IMR-90 (cell line): ENCODE results near the gene CD300LG. TPM values are rescaled to one million over a fixed set of nuclear protein-coding genes. Genes with fewer than 3 reads are reported as not detected.
A peak's percentile ranks its signal among the peaks of the same experiment; 100 is the strongest.

ENCODE experiments used
- ATAC-seq: fragments of 200-7000 bp; cut with Tn5 transposase; 2 replicates; pipeline ENCODE4 v1.9.1; 2020; ENCODE audit warnings: low read depth, mild to moderate bottlenecking, moderate library complexity
- BruUV-seq: library from RNA; stranded (reverse); fragments of 400-500 nt; replicated peaks from 2 replicates; lab custom pipeline; 2021; lab: Mats Ljungman, UMichigan
- CTCF ChIA-PET: fragments of 300-600 bp; formaldehyde crosslinking; extraction: SDS; loops from one replicate; lab custom pipeline; 2021; ENCODE audit warnings: antibody characterized with exemption; lab: Yijun Ruan, JAX
- POLR2A ChIA-PET: fragments of 300-600 bp; sonication (Branson Sonifier 250); formaldehyde crosslinking; loops from one replicate; lab custom pipeline; 2022; ENCODE audit warnings: antibody characterized with exemption; ENCODE audit not compliant: unreplicated experiment; lab: Charles Lee
- DNase-seq: peaks from one replicate; pipeline ENCODE4 v3.0.0; 2013
- H2AFZ ChIP-seq: replicated peaks from 2 replicates; pipeline ENCODE3; 2013; ENCODE audit warnings: low read length, mild to moderate bottlenecking; ENCODE audit not compliant: poor library complexity
- H2AK5ac ChIP-seq: 2 replicates; pipeline ENCODE4 v1.6.1; 2013; ENCODE audit warnings: low read depth, low read length, inconsistent platforms
- H2AK9ac ChIP-seq: replicated peaks from 2 replicates; pipeline ENCODE3; 2013; ENCODE audit warnings: mild to moderate bottlenecking, low read depth, low read length, moderate library complexity; ENCODE audit not compliant: poor library complexity
- H2BK120ac ChIP-seq: 2 replicates; pipeline ENCODE4 v1.6.1; 2013; ENCODE audit warnings: low read depth, low read length, inconsistent platforms
- H2BK15ac ChIP-seq: 3 replicates; pipeline ENCODE4 v1.6.1; 2013; ENCODE audit warnings: low read depth, low read length, inconsistent platforms
- H2BK20ac ChIP-seq: 2 replicates; pipeline ENCODE4 v1.6.1; 2013; ENCODE audit warnings: low read depth, mild to moderate bottlenecking, inconsistent platforms, low read length, moderate library complexity
- H2BK5ac ChIP-seq: 2 replicates; pipeline ENCODE4 v1.6.1; 2013; ENCODE audit warnings: mild to moderate bottlenecking, low read depth, low read length, inconsistent platforms; ENCODE audit not compliant: poor library complexity, severe bottlenecking
- H3K14ac ChIP-seq: replicated peaks from 2 replicates; pipeline ENCODE4 v1.6.1; 2013; ENCODE audit warnings: low read depth, low read length, inconsistent platforms
- H3K18ac ChIP-seq: 2 replicates; pipeline ENCODE4 v1.6.1; 2013; ENCODE audit warnings: low read depth, low read length, control low read depth
- H3K23ac ChIP-seq: 2 replicates; pipeline ENCODE4 v1.6.1; 2013; ENCODE audit warnings: low read depth, low read length, inconsistent platforms
- H3K27ac ChIP-seq: 2 replicates; pipeline ENCODE4 v1.5.1; 2013; ENCODE audit warnings: mild to moderate bottlenecking, control low read depth, low read length; ENCODE audit not compliant: insufficient read depth
- H3K27me3 ChIP-seq: 2 replicates; pipeline ENCODE4 v1.6.1; 2013; ENCODE audit warnings: low read length; ENCODE audit not compliant: control insufficient read depth, insufficient read depth
- H3K36me3 ChIP-seq: 2 replicates; pipeline ENCODE4 v1.6.1; 2013; ENCODE audit warnings: low read length, mixed read lengths; ENCODE audit not compliant: control insufficient read depth, insufficient read depth
- H3K4ac ChIP-seq: 2 replicates; pipeline ENCODE4 v1.6.1; 2013; ENCODE audit warnings: low read depth, low read length, inconsistent platforms
- H3K4me1 ChIP-seq: 2 replicates; pipeline ENCODE4 v1.6.1; 2013; ENCODE audit warnings: low read length, mixed read lengths; ENCODE audit not compliant: control insufficient read depth, insufficient read depth
- H3K4me2 ChIP-seq: 2 replicates; pipeline ENCODE4 v1.6.1; 2013; ENCODE audit warnings: low read depth, mild to moderate bottlenecking, control low read depth, low read length, moderate library complexity
- H3K4me3 ChIP-seq: 2 replicates; pipeline ENCODE4 v1.5.1; 2013; ENCODE audit warnings: low read depth, mild to moderate bottlenecking, control low read depth, low read length, moderate library complexity; ENCODE audit not compliant: insufficient read depth
- H3K56ac ChIP-seq: 2 replicates; pipeline ENCODE4 v1.6.1; 2013; ENCODE audit warnings: low read length, inconsistent platforms; ENCODE audit not compliant: insufficient read depth; ENCODE audit errors: extremely low read depth
- H3K79me1 ChIP-seq, 2 experiments: 2 replicates each; pipeline ENCODE4 v1.6.1; 2013; ENCODE audit warnings: low read length in 2 of 2, inconsistent platforms in 1 of 2, low read depth in 1 of 2
- H3K9ac ChIP-seq: 2 replicates; pipeline ENCODE4 v1.6.1; 2013; ENCODE audit warnings: low read depth, low read length, control low read depth
- H3K9me1 ChIP-seq: 2 replicates; pipeline ENCODE4 v1.6.1; 2013; ENCODE audit warnings: low read length, inconsistent platforms; ENCODE audit not compliant: insufficient read depth
- H3K9me3 ChIP-seq: 2 replicates; pipeline ENCODE4 v1.6.1; 2013; ENCODE audit warnings: low read length; ENCODE audit not compliant: control insufficient read depth, insufficient read depth
- H4K20me1 ChIP-seq: 2 replicates; pipeline ENCODE4 v1.6.1; 2013; ENCODE audit warnings: low read length, inconsistent platforms; ENCODE audit not compliant: insufficient read depth
- H4K5ac ChIP-seq: 2 replicates; pipeline ENCODE4 v1.6.1; 2013; ENCODE audit warnings: mild to moderate bottlenecking, low read depth, low read length, control low read depth
- H4K8ac ChIP-seq, 2 experiments: 2 replicates each; pipeline ENCODE4 v1.6.1; 2013; ENCODE audit warnings: low read depth in 2 of 2, low read length in 2 of 2, control low read depth in 1 of 2, inconsistent platforms in 1 of 2
- H4K91ac ChIP-seq: 2 replicates; pipeline ENCODE4 v1.6.1; 2013; ENCODE audit warnings: low read depth, low read length, inconsistent platforms; ENCODE audit not compliant: insufficient read depth
- BHLHE40 ChIP-seq: fragments of 150-350 bp; IDR thresholded peaks from 2 replicates; pipeline ENCODE4 v1.6.1; 2016; ENCODE audit warnings: mild to moderate bottlenecking, low read depth, low read length
- CEBPB ChIP-seq: IDR thresholded peaks from 2 replicates; pipeline ENCODE4 v1.6.1; 2012; ENCODE audit warnings: low read depth, low read length, improper control_type of control experiment
- ELK1 ChIP-seq: fragments of 150-350 bp; IDR thresholded peaks from 2 replicates; pipeline ENCODE4 v1.6.1; 2016; ENCODE audit warnings: low read depth, mild to moderate bottlenecking, low read length, moderate library complexity, borderline replicate concordance
- FOS ChIP-seq: fragments of 150-350 bp; IDR thresholded peaks from 2 replicates; pipeline ENCODE4 v1.6.1; 2016; ENCODE audit warnings: low read depth, low read length
- MAZ ChIP-seq: IDR thresholded peaks from 2 replicates; pipeline ENCODE4 v1.6.1; 2012; ENCODE audit warnings: low read depth, mild to moderate bottlenecking, low read length, improper control_type of control experiment, moderate library complexity, borderline replicate concordance
- POLR2A ChIP-seq: IDR thresholded peaks from 2 replicates; pipeline ENCODE4 v1.6.1; 2012; ENCODE audit warnings: mild to moderate bottlenecking, low read depth, low read length
- RCOR1 ChIP-seq: IDR thresholded peaks from 2 replicates; pipeline ENCODE4 v1.6.1; 2012; ENCODE audit warnings: mild to moderate bottlenecking, low read length, improper control_type of control experiment; ENCODE audit not compliant: insufficient replicate concordance
- SMC3 ChIP-seq: fragments of 150-350 bp; IDR thresholded peaks from 2 replicates; pipeline ENCODE4 v1.6.1; 2016; ENCODE audit warnings: low read depth, mild to moderate bottlenecking, antibody characterized with exemption, low read length, moderate library complexity
- WGBS, 2 experiments: methylation state at CpG; one replicate each; pipeline versions ENCODE4 v1.1.5 to v1.1.7; 2013; ENCODE audit warnings: missing lambda C conversion rate in 2 of 2; ENCODE audit not compliant: insufficient read length in 1 of 2; ENCODE audit errors: extremely low coverage in 2 of 2; 5-methylcytosine and 5-hydroxymethylcytosine counted together
- dilution Hi-C: fragments of 300-500 bp; cut with HindIII; formaldehyde crosslinking; loops from one replicate; pipeline ENCODE4 v1.14.3; 2018; ENCODE audit warnings: low sequenced_read_pairs; ENCODE audit not compliant: unreplicated experiment
- in situ Hi-C: fragments of 300-500 bp; cut with MboI; formaldehyde crosslinking; loops from 3 replicates; pipeline ENCODE4 v1.14.3; 2019; ENCODE audit warnings: low sequenced_read_pairs, inconsistent platforms, mixed read lengths
- intact Hi-C: fragments of 100-400 bp; cut with micrococcal nuclease; formaldehyde crosslinking; loops from 2 replicates; pipeline ENCODE4 v1.10.0; 2022
- polyA plus RNA-seq, 3 experiments: library from polyadenylated mRNA; depleted of rRNA; stranded (reverse); fragments of >200 nt; gene quantifications; 2 replicates each; pipeline ENCODE4 v1.2.3, GENCODE V29; 2012; ENCODE audit warnings: low replicate concordance in 1 of 3
- total RNA-seq: library from RNA; depleted of rRNA; stranded (reverse); fragments of >200 nt; gene quantifications from 2 replicates; pipeline ENCODE4 v1.2.3, GENCODE V29; 2012

The CD300LG gene
- total and polyA plus RNA-seq, 2 of the 4 experiments (the other 2 are of a cell fraction) = not detected

GRCh38 chr17:43907998-43908721 is 61.2 kb downstream of the CD300LG start:
- peak; percentile 65 for DNase-seq
- no peak overlapping the region for H3K27ac ChIP-seq
- WGBS, 2 experiments = 12% methylated on average over 15 of the region's 26 CpGs; no CpG with 5 or more reads in 1 of the 2 experiments
- in situ Hi-C loops = no loop called here
- H4K20me1 ChIP-seq = peaks cover 8% of the 10 kb centered on the region
- H3K9me3 ChIP-seq = no peaks in the 10 kb centered on the region
- ChIA-PET CTCF (interaction anchor here (1.2 kb wide), 1 partner anchor 36 kb away, joined by 4 read pairs; no protein-coding TSS in a partner anchor), POLR2A (no interaction called here)
- peak overlapping the region; percentile 95 for H2AFZ ChIP-seq
- no peaks in the 10 kb centered on the region for H3K36me3 ChIP-seq
- H2BK15ac ChIP-seq = no peak overlapping the region
- no peak overlapping the region for H4K5ac ChIP-seq
- intact Hi-C loops = no loop called here
- no peaks in the 10 kb centered on the region for H3K79me1 ChIP-seq
- no peak overlapping the region for H3K23ac ChIP-seq
- peak overlapping the region; percentile 98 for H3K4me2 ChIP-seq
- no peak overlapping the region for H2BK20ac ChIP-seq
- no peak overlapping the region for H3K14ac ChIP-seq
- H3K4me3 ChIP-seq = peak overlapping the region; percentile 57
- no peak overlapping the region for H3K18ac ChIP-seq
- H4K8ac ChIP-seq = no peak overlapping the region; a peak in 2 of 4 replicates
- BruUV-seq = no TSS peak
- H2AK9ac ChIP-seq = no peak overlapping the region
- peak; percentile 83 for ATAC-seq
- H3K4me1 ChIP-seq = peaks cover 6% of the 10 kb centered on the region
- H4K91ac ChIP-seq = no peak overlapping the region
- H3K56ac ChIP-seq = no peak overlapping the region
- H3K9me1 ChIP-seq = 0 out of 2 replicates have a peak, but pooled peaks cover 4% of the 10 kb centered on the region
- TF ChIP-seq CEBPB (no peak), ELK1 (no peak), SMC3 (no peak), MAZ (no peak), FOS (no peak), RCOR1 (no peak), POLR2A (no peak), BHLHE40 (no peak)
- no peak overlapping the region for H2BK5ac ChIP-seq
- no peak overlapping the region for H3K9ac ChIP-seq
- no peak overlapping the region for H3K4ac ChIP-seq
- dilution Hi-C loops = no loop called here
- no peak overlapping the region for H2AK5ac ChIP-seq
- H3K27me3 ChIP-seq = peaks cover 20% of the 10 kb centered on the region
- no peak overlapping the region for H2BK120ac ChIP-seq
